ENCODE results near the gene ODAD2.

ODAD2 gene

DNA sequence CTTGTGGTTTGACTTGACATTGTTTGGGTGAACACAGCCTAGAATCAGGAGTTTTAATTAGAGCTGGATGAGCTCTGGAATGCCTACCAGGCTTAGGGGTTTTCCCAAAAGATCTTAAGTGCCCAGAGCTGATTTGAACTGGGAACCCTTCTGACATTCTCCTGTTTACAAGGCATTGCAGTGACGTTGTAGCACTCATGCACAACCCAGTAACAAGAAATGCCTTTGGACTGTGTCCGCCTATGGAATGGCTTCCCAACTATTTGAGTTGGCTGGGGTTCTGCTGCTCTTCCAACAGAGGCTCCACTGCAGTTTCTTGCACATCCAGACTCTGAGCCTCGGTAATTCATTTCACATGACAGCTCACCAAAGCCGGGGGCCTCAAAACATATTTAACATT lies 176.6 kb downstream of the ODAD2 start:
- POLR2A ChIA-PET: no interaction called here
- CTCF ChIA-PET: no interaction called here
- no peak for DNase-seq (ENCODE audit: extremely low spot score)
- TF ChIP-seq SP1 (IDR thresholded peaks at IDR 0.05): no peak
- no peak for TF ChIP-seq NFRKB (IDR thresholded peaks at IDR 0.05)
- no peak for TF ChIP-seq HDGF (IDR thresholded peaks at IDR 0.05; ENCODE audit: borderline replicate concordance)
- no peak for TF ChIP-seq FOXK2 (IDR thresholded peaks at IDR 0.05)
- no peak for TF ChIP-seq BHLHE40 (IDR thresholded peaks at IDR 0.05; ENCODE audit: borderline replicate concordance)
- no peak for TF ChIP-seq FOXM1 (IDR thresholded peaks at IDR 0.05; ENCODE audit: borderline replicate concordance)
- TF ChIP-seq ZNF384 (IDR thresholded peaks at IDR 0.05): no peak
- no peak for TF ChIP-seq CTBP1 (IDR thresholded peaks at IDR 0.05; ENCODE audit: borderline replicate concordance)
- TF ChIP-seq SUZ12 (IDR thresholded peaks at IDR 0.05): no peak
- TF ChIP-seq FOXA1 (IDR thresholded peaks at IDR 0.05): no peak
- no peak for TF ChIP-seq ARNT (IDR thresholded peaks at IDR 0.05)
- no peak for TF ChIP-seq L3MBTL2 (conservative IDR thresholded peaks at IDR 0.05)
- TF ChIP-seq LEF1 (IDR thresholded peaks at IDR 0.05; ENCODE audit: borderline replicate concordance): no peak
- TF ChIP-seq ELF4 (IDR thresholded peaks at IDR 0.05): no peak
- TF ChIP-seq TARDBP (IDR thresholded peaks at IDR 0.05): no peak
- TF ChIP-seq, protein P1, sequence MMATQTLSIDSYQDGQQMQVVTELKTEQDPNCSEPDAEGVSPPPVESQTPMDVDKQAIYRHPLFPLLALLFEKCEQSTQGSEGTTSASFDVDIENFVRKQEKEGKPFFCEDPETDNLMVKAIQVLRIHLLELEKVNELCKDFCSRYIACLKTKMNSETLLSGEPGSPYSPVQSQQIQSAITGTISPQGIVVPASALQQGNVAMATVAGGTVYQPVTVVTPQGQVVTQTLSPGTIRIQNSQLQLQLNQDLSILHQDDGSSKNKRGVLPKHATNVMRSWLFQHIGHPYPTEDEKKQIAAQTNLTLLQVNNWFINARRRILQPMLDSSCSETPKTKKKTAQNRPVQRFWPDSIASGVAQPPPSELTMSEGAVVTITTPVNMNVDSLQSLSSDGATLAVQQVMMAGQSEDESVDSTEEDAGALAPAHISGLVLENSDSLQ (IDR thresholded peaks at IDR 0.05): no peak

DNA sequence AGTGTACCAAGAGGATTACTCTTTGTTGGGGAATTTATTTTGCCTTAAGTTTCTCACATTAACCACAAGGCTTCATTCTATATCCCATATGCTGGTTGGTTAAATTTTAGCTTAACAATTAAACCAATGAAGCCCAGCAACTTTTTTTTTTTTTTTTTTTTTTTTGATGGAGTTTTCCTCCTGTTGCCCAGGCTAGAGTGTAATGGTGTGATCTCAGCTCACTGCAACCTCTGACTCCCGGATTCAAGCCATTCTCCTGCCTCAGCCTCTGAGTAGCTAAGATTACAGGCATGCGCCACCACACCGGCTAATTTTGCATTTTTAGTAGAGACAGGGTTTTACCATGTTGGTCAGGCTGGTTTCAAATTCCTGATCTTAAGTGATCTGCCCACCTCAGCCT lies 178.2 kb downstream of the ODAD2 start:
- DNase-seq (ENCODE audit: extremely low spot score): no peak
- TF ChIP-seq FOXM1 (IDR thresholded peaks at IDR 0.05; ENCODE audit: borderline replicate concordance): no peak
- TF ChIP-seq SP1 (IDR thresholded peaks at IDR 0.05): no peak
- CTCF ChIA-PET: interaction anchor here (0.7 kb wide), 1 partner anchor 8 kb away, joined by 3 read pairs; no protein-coding TSS in a partner anchor
- POLR2A ChIA-PET: no interaction called here

DNA sequence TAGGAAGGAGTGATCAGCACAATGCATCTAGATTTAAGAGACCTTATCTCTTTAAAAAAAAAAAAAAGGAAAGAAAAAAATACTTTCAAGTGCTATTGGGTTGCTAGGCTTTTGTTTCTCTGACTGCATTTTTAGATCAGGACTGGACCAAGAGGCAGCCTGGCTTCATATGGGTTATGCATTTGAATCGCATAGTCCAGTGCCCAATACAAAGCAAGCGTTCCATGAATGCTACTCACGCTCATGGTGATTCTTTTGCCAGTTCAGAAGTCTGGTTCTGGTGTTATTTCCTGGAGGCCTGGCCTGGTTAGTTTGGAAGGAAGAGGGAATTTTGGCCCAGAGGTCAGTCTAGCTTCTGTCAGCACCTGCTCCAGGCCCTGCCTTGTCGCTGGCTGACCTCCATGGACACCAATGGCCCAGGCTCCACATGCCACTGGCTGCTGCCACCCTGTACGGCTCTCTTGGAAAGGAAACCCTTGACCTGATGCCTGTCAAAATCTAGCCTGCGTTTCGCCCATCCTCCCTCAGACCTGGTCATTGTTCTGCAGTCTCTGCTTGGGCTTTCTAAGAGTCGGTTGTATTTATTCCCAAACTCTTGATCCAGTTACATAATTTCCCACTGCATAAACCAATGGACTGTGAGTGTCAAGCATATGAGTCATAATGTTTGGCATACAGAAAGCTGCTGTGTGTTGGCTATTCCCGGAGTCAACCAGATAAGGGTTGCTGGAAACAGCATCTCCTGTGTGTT lies 178.9 kb downstream of the ODAD2 start:
- TF ChIP-seq FOXK2 (IDR thresholded peaks at IDR 0.05): no peak
- no peak for TF ChIP-seq NFRKB (IDR thresholded peaks at IDR 0.05)
- TF ChIP-seq, protein P1 (IDR thresholded peaks at IDR 0.05): no peak
- no peak for TF ChIP-seq BHLHE40 (IDR thresholded peaks at IDR 0.05; ENCODE audit: borderline replicate concordance)
- TF ChIP-seq FOXA1 (IDR thresholded peaks at IDR 0.05): no peak
- no peak for TF ChIP-seq SP1 (IDR thresholded peaks at IDR 0.05)
- no peak for TF ChIP-seq ZNF384 (IDR thresholded peaks at IDR 0.05)
- no peak for TF ChIP-seq LEF1 (IDR thresholded peaks at IDR 0.05; ENCODE audit: borderline replicate concordance)
- TF ChIP-seq ELF4 (IDR thresholded peaks at IDR 0.05): no peak
- TF ChIP-seq TARDBP (IDR thresholded peaks at IDR 0.05): no peak
- ChIA-PET POLR2A (no interaction called here), CTCF (interaction anchor here (0.7 kb wide), 1 partner anchor 9 kb away, joined by 3 read pairs; no protein-coding TSS in a partner anchor)
- DNase-seq (ENCODE audit: extremely low spot score): no peak

DNA sequence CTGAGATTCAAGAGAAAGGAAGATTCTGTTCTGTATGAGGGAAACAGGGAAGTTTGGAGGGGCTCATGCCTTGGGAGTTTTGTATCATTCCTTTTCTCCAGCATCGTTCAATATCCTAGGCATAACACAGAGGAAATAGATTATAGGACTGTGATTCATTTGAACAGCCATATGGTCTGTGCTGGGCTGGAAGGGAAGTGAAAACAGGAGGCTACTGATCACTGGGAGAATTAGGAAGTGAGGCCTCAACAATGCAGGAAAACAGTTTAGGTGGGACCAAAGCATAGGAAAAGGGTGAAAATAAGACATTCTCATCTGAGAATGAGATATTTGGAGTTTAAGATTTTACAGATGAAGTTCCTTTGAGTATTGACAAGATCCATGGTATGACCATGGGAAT lies 182.6 kb downstream of the ODAD2 start:
- ChIA-PET POLR2A (no interaction called here), CTCF (no interaction called here)
- DNase-seq (ENCODE audit: extremely low spot score): no peak
- TF ChIP-seq L3MBTL2 (conservative IDR thresholded peaks at IDR 0.05) (no peak), FOXK2 (IDR thresholded peaks at IDR 0.05) (no peak), TARDBP (IDR thresholded peaks at IDR 0.05) (no peak), LEF1 (IDR thresholded peaks at IDR 0.05; ENCODE audit: borderline replicate concordance) (no peak), HDGF (IDR thresholded peaks at IDR 0.05; ENCODE audit: borderline replicate concordance) (no peak), NFRKB (IDR thresholded peaks at IDR 0.05) (no peak)
- TF ChIP-seq, protein P1 (IDR thresholded peaks at IDR 0.05): no peak

DNA sequence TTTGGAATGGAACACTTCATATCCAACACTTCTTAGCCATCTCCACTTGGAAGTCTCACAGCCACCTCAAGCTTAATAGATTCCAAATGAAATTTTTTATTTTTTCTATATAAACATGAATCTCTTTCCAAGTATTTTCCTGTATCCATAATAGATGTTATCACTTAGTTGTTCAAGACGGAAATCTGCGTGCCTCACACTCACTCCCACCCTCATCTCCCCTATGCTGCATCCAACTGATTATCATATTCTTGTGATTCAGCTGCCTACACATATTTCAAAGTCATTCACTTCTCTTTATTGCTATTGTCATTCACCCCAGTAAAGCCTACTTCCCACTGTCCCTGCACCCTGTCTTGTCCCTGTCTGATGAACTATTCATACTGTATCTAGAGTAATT lies 183.0 kb downstream of the ODAD2 start:
- no peak for DNase-seq (ENCODE audit: extremely low spot score)
- ChIA-PET POLR2A (no interaction called here), CTCF (no interaction called here)
- TF ChIP-seq HDGF (IDR thresholded peaks at IDR 0.05; ENCODE audit: borderline replicate concordance) (no peak), LEF1 (IDR thresholded peaks at IDR 0.05; ENCODE audit: borderline replicate concordance) (no peak)

DNA sequence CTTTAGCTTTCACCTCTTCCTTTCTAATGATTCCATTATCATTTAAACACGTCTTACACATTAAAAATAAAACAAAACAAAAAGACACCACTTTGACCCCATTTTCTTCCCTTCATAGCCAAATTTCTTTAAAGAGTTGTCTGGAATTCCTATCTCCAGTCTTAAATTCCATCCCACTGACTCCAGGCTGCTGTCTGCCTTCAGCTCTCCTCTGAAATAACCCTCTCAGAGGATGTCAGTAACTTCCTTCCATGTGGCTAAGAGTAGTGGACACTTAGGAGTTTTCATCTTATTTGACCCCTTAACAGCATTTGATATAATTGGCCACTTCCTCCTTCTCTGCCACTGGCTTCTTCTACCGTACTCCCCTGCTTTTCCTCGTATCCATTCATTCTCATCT lies 183.6 kb downstream of the ODAD2 start:
- ChIA-PET CTCF (no interaction called here), POLR2A (no interaction called here)
- TF ChIP-seq LEF1 (IDR thresholded peaks at IDR 0.05; ENCODE audit: borderline replicate concordance) (no peak), ARNT (IDR thresholded peaks at IDR 0.05) (no peak), L3MBTL2 (conservative IDR thresholded peaks at IDR 0.05) (no peak), SP1 (IDR thresholded peaks at IDR 0.05) (no peak), TARDBP (IDR thresholded peaks at IDR 0.05) (no peak)
- no peak for DNase-seq (ENCODE audit: extremely low spot score)

DNA sequence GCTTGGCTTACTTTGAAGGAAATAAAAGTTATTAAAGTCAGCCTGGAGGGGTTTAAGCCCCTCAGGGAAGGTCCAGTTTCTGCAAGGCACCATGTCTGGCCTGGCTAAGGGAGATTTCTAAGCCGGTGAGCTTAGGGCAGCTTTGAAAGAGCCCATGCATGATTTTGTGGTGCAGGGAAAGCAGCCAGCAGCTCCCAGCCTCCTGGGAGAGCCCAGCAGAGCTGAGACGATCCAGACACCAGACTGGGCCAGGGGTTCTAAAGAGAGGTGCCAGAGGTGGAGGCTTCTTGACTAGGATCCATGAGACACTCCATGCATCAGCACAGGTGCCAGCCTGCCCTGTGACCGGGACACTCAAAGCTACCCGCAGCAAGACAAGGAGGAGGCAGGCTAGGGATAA lies 193.7 kb downstream of the ODAD2 start:
- POLR2A ChIA-PET: no interaction called here
- TF ChIP-seq FOXK2 (IDR thresholded peaks at IDR 0.05) (no peak), SP1 (IDR thresholded peaks at IDR 0.05) (no peak), L3MBTL2 (conservative IDR thresholded peaks at IDR 0.05) (no peak), FOXA1 (IDR thresholded peaks at IDR 0.05) (no peak), NFRKB (IDR thresholded peaks at IDR 0.05) (no peak), ELF4 (IDR thresholded peaks at IDR 0.05) (no peak)
- CTCF ChIA-PET: no interaction called here
- DNase-seq (ENCODE audit: extremely low spot score): no peak
